Thoracic aorta (tissue), 2 donors: ENCODE data around the gene CPM. TPM values are rescaled to one million over a fixed set of nuclear protein-coding genes. Genes with fewer than 3 reads are reported as not detected.

Experiments used
- ATAC-seq: fragments of 150-250 bp; one replicate; pipeline ENCODE4 v1.8.0; 2017; ENCODE audit warnings: low read depth; ENCODE audit not compliant: insufficient number of reproducible peaks, low FRiP score
- DNase-seq: peaks from one replicate; pipeline ENCODE4 v3.0.0-alpha.2; 2020; ENCODE audit warnings: low spot score
- H3K27ac ChIP-seq, 2 donors: fragments of 200-600 bp; sonication (generic); 1 replicate in 1 of 2; 2 replicates in 1 of 2; pipeline ENCODE4 v1.5.1; 2016; ENCODE audit warnings: mild to moderate bottlenecking in 2 of 2, moderate library complexity in 2 of 2
- H3K27me3 ChIP-seq: fragments of 200-600 bp; sonication (generic); replicated peaks from 2 replicates; pipeline ENCODE4 v1.6.0; 2016; ENCODE audit warnings: mild to moderate bottlenecking; ENCODE audit not compliant: insufficient read depth
- H3K36me3 ChIP-seq: fragments of 200-600 bp; sonication (generic); one replicate; pipeline ENCODE4 v1.5.1; 2016
- H3K4me1 ChIP-seq, 2 donors: fragments of 200-600 bp; sonication (generic); 1 replicate in 1 of 2; 2 replicates in 1 of 2; pipeline versions ENCODE4 v1.5.1 to v1.6.0; 2016; ENCODE audit warnings: low read depth in 2 of 2, mild to moderate bottlenecking in 1 of 2; ENCODE audit not compliant: control insufficient read depth in 1 of 2
- H3K4me3 ChIP-seq: fragments of 200-600 bp; sonication (generic); 2 replicates; pipeline ENCODE4 v1.5.1; 2016; ENCODE audit warnings: mild to moderate bottlenecking
- H3K9me3 ChIP-seq: fragments of 200-600 bp; sonication (generic); 2 replicates; pipeline ENCODE4 v1.5.1; 2016
- total RNA-seq, 2 donors: library from RNA; depleted of rRNA; stranded (reverse); fragments of >200 nt; gene quantifications; one replicate each; pipeline versions ENCODE4 v1.1.0 to v1.2.3, GENCODE V29; 2016
- TF ChIP-seq, protein P1 (sequence below): fragments of 200-600 bp; sonication (generic); IDR thresholded peaks from one replicate; pipeline ENCODE4 v1.5.1; 2019; ENCODE audit warnings: antibody characterized with exemption

Gene CPM
- total RNA-seq, 2 donors from 2014 or later = 22.1 to 62.3 TPM

GRCh38 chr12:68877583-68877982 lies 55.4 kb downstream of the CPM start:
- Histone ChIP-seq H3K36me3 (no peaks in the 10 kb centered on the region), H3K27me3 (no peaks in the 10 kb centered on the region), H3K9me3 (no peaks in the 10 kb centered on the region), H3K4me1 (no peaks in the 10 kb centered on the region), H3K27ac (no peak overlapping the region), H3K4me3 (no peak overlapping the region)
- no peak for DNase-seq
- TF ChIP-seq, protein P1, sequence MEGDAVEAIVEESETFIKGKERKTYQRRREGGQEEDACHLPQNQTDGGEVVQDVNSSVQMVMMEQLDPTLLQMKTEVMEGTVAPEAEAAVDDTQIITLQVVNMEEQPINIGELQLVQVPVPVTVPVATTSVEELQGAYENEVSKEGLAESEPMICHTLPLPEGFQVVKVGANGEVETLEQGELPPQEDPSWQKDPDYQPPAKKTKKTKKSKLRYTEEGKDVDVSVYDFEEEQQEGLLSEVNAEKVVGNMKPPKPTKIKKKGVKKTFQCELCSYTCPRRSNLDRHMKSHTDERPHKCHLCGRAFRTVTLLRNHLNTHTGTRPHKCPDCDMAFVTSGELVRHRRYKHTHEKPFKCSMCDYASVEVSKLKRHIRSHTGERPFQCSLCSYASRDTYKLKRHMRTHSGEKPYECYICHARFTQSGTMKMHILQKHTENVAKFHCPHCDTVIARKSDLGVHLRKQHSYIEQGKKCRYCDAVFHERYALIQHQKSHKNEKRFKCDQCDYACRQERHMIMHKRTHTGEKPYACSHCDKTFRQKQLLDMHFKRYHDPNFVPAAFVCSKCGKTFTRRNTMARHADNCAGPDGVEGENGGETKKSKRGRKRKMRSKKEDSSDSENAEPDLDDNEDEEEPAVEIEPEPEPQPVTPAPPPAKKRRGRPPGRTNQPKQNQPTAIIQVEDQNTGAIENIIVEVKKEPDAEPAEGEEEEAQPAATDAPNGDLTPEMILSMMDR = no peak
- no peak for ATAC-seq

DNA sequence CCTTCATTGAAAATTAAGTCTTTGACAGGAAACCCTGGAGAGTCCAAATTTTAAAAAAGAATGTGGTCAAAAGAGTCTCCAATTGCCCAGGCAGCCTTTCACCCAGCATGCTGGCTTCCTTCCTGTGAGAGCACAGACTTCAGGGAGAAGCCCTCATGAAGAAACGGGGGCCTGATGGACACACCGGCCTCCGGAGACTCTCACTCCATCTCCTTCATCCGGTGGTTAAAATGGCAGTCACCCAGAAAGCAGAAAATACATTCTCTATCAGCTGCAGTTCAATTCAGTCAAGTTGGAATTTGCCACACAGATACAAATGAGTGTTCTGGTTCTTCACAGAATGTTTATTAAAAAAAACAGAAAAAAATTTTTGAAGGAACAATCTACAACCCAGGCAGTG lies 56.5 kb downstream of the CPM start:
- Histone ChIP-seq H3K27ac (no peak overlapping the region), H3K9me3 (no peaks in the 10 kb centered on the region), H3K27me3 (no peaks in the 10 kb centered on the region), H3K4me1 (no peaks in the 10 kb centered on the region), H3K36me3 (no peaks in the 10 kb centered on the region), H3K4me3 (no peak overlapping the region)
- DNase-seq = no peak
- ATAC-seq = no peak
- TF ChIP-seq, protein P1 = no peak

DNA sequence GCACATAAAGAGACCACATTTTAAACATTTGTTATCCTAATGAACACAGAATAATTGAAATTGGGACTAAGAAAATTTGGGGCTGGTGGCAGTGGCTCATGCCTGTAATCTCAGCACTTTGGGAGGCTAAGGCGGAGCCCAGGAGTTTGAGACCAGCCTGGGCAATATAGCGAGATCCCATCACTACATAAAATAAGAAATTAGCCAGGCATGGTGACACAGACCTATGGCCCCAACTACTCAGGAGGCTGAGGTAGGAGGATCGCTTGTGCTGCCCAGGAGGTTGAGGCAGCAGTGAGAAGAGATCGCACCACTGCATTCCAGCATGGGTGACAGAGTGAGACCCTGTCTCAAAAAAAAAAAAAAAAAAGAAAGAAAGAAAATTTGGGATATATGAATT lies 59.7 kb downstream of the CPM start:
- Histone ChIP-seq H3K36me3 (no peaks in the 10 kb centered on the region), H3K27ac (no peak overlapping the region), H3K4me1 (no peaks in the 10 kb centered on the region), H3K9me3 (no peaks in the 10 kb centered on the region), H3K4me3 (no peak overlapping the region), H3K27me3 (no peaks in the 10 kb centered on the region)
- TF ChIP-seq, protein P1 = no peak
- ATAC-seq (no peak), DNase-seq (no peak)

DNA sequence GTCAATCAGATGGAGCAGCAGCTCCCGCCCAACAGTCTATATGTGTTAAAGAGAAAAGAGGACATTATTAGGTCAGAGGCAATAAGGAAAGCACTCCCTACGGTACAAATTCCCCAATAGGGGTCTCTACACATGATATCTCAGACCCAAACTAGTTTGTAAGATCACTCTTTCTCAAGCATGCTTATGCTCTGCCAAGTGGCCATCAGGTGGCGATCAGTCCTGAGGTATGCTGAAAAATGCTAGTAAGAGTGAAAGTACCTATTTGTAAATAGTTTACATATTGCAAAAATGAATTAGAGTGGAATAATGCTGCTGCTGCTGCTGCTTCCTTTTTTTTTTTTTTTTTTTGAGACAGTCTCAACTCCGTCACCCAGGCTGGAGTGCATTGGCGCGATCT lies 61.0 kb downstream of the CPM start:
- DNase-seq = no peak
- no peaks in the 10 kb centered on the region for H3K9me3 ChIP-seq
- no peak for ATAC-seq
- H3K4me3 ChIP-seq = no peak overlapping the region
- TF ChIP-seq, protein P1 = no peak
- H3K27me3 ChIP-seq = no peaks in the 10 kb centered on the region
- no peaks in the 10 kb centered on the region for H3K4me1 ChIP-seq
- no peak overlapping the region for H3K27ac ChIP-seq
- no peaks in the 10 kb centered on the region for H3K36me3 ChIP-seq

- H3K4me3 ChIP-seq = no peak overlapping the region
- H3K9me3 ChIP-seq = no peaks in the 10 kb centered on the region
- H3K27me3 ChIP-seq = no peaks in the 10 kb centered on the region
- H3K27ac ChIP-seq = no peak overlapping the region
- TF ChIP-seq, protein P1 = no peak
- no peaks in the 10 kb centered on the region for H3K36me3 ChIP-seq
- no peak for ATAC-seq
- no peak for DNase-seq
- no peaks in the 10 kb centered on the region for H3K4me1 ChIP-seq
Observed at GRCh38 chr12:68871396-68871795, 61.6 kb downstream of the CPM start.
